ENCODE data around the gene SIRT3.

Gene SIRT3

GRCh38 chr11:235997-236773, at the start of gene SIRT3:
Gene SIRT3, minus strand, starts transcription at chr11:236342. Its CDS starts 14 bp downstream, at chr11:236328.
- peak; percentile 80 for DNase-seq

- peak; percentile 1 for DNase-seq
These were observed 49.7 kb upstream of the SIRT3 start for GRCh38 chr11:285894-286220.

- peak; percentile 1 for DNase-seq
These were observed 49.1 kb upstream of the SIRT3 start for GRCh38 chr11:285021-285893.

GRCh38 chr11:284105-285020, 48.2 kb upstream of the SIRT3 start:
- peak; percentile 1 for DNase-seq

- DNase-seq, result peak; percentile 1
These were observed 47.4 kb upstream of the SIRT3 start for GRCh38 chr11:283405-284104.

- peak; percentile 1 for DNase-seq
These were observed 46.7 kb upstream of the SIRT3 start for GRCh38 chr11:282630-283360.

GRCh38 chr11:282171-282570, 46.0 kb upstream of the SIRT3 start:
- DNase-seq, result no peak

GRCh38 chr11:281486-282161, 45.5 kb upstream of the SIRT3 start:
- no peak for DNase-seq

GRCh38 chr11:280706-281485, 44.8 kb upstream of the SIRT3 start:
- peak; percentile 34 for DNase-seq

- DNase-seq, result peak; percentile 48
These were observed 44.0 kb upstream of the SIRT3 start for GRCh38 chr11:279966-280705.

- DNase-seq, result no peak
These were observed 43.2 kb upstream of the SIRT3 start for GRCh38 chr11:279040-279965.

- DNase-seq, result no peak
These were observed 42.1 kb upstream of the SIRT3 start, which contains the start of gene NLRP6 for GRCh38 chr11:278001-278951. Gene NLRP6, plus strand, starts transcription at chr11:278407. Its CDS starts 163 bp downstream, at chr11:278570.

GRCh38 chr11:276219-276618, 40.1 kb upstream of the SIRT3 start:
- DNase-seq, result no peak

GRCh38 chr11:272931-273198, 36.7 kb upstream of the SIRT3 start:
- no peak for DNase-seq

GRCh38 chr11:272195-272930, 36.2 kb upstream of the SIRT3 start:
- no peak for DNase-seq

GRCh38 chr11:271319-271715, 35.2 kb upstream of the SIRT3 start:
- no peak for DNase-seq

All from activated naive CD4-positive, alpha-beta T cell treated with Interleukin-2 at 50 U/mL for 16 hours (primary cell).